CD4-positive, CD25-positive, alpha-beta regulatory T cell (primary cell): ENCODE results near the gene S1PR4. TPM values are rescaled to one million over a fixed set of nuclear protein-coding genes. Genes with fewer than 3 reads are reported as not detected.

Experiments used
- ATAC-seq, 2 donors: fragments of 150-1000 bp; cut with Tn5 transposase; one replicate each; pipeline ENCODE4 v1.10.0; 2021; ENCODE audit warnings: low read depth in 2 of 2, moderate number of reproducible peaks in 2 of 2, moderate library complexity in 1 of 2
- DNase-seq, 3 donors: peaks; one replicate each; pipeline versions ENCODE4 v3.0.0 to v3.0.0-alpha.2; 2012 to 2022; ENCODE audit warnings: mixed read lengths in 1 of 3
- H3K27ac ChIP-seq: one replicate; pipeline ENCODE4 v1.7.0; 2013; ENCODE audit warnings: mild to moderate bottlenecking, low read length; ENCODE audit not compliant: insufficient read depth, poor library complexity, severe bottlenecking
- H3K27me3 ChIP-seq: one replicate; pipeline ENCODE4 v1.7.0; 2013; ENCODE audit warnings: low read length; ENCODE audit not compliant: control insufficient read depth, insufficient read depth
- H3K36me3 ChIP-seq: one replicate; pipeline ENCODE4 v1.7.0; 2013; ENCODE audit warnings: mild to moderate bottlenecking, low read length, moderate library complexity; ENCODE audit not compliant: control insufficient read depth, insufficient read depth
- H3K4me1 ChIP-seq: 2 replicates; pipeline ENCODE4 v1.7.0; 2013; ENCODE audit warnings: mild to moderate bottlenecking, low read length; ENCODE audit not compliant: insufficient read depth, control insufficient read depth, poor library complexity, severe bottlenecking
- H3K4me3 ChIP-seq: one replicate; pipeline ENCODE4 v1.7.0; 2013; ENCODE audit warnings: low read depth, mild to moderate bottlenecking, low read length, moderate library complexity
- H3K9me3 ChIP-seq, 2 experiments: 1 replicate in 1 of 2; 2 replicates in 1 of 2; pipeline ENCODE4 v1.7.0; 2013; ENCODE audit warnings: low read length in 2 of 2, mild to moderate bottlenecking in 1 of 2, moderate library complexity in 1 of 2; ENCODE audit not compliant: control insufficient read depth in 2 of 2
- H3K27ac Mint-ChIP-seq, 3 donors: one replicate each; pipeline ENCODE4 v1.8.0; 2020 to 2022; ENCODE audit warnings: mild to moderate bottlenecking in 3 of 3, mixed read lengths in 3 of 3, moderate library complexity in 2 of 3
- H3K27me3 Mint-ChIP-seq: one replicate; pipeline ENCODE4 v1.8.0; 2022; ENCODE audit warnings: mild to moderate bottlenecking, mixed read lengths
- H3K36me3 Mint-ChIP-seq: one replicate; pipeline ENCODE4 v1.8.0; 2020; ENCODE audit warnings: mixed read lengths
- H3K4me1 Mint-ChIP-seq, 4 donors: one replicate each; pipeline ENCODE4 v1.8.0; 2020 to 2022; ENCODE audit warnings: mixed read lengths in 4 of 4, mild to moderate bottlenecking in 1 of 4
- H3K4me3 Mint-ChIP-seq, 4 donors: one replicate each; pipeline ENCODE4 v1.8.0; 2020 to 2022; ENCODE audit warnings: mild to moderate bottlenecking in 4 of 4, mixed read lengths in 4 of 4, moderate library complexity in 3 of 4
- H3K9me3 Mint-ChIP-seq, 7 donors: one replicate each; pipeline ENCODE4 v1.8.0; 2020 to 2022; ENCODE audit warnings: mixed read lengths in 7 of 7, mild to moderate bottlenecking in 3 of 7, moderate library complexity in 2 of 7
- polyA plus RNA-seq, 4 donors: library from polyadenylated mRNA; unstranded; fragments of 300-500 nt; fragmentation: Illumina TruSeq; gene quantifications; one replicate each; pipeline ENCODE4 v1.2.3, GENCODE V29; 2021
- total RNA-seq: library from RNA; stranded (reverse); gene quantifications from one replicate; pipeline ENCODE4 v1.2.3, GENCODE V29; 2022

Gene S1PR4, protein sequence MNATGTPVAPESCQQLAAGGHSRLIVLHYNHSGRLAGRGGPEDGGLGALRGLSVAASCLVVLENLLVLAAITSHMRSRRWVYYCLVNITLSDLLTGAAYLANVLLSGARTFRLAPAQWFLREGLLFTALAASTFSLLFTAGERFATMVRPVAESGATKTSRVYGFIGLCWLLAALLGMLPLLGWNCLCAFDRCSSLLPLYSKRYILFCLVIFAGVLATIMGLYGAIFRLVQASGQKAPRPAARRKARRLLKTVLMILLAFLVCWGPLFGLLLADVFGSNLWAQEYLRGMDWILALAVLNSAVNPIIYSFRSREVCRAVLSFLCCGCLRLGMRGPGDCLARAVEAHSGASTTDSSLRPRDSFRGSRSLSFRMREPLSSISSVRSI
- total RNA-seq (159 TPM), polyA plus RNA-seq (100 to 1,000 TPM; 706 to 902 (median 799) TPM)

DNA sequence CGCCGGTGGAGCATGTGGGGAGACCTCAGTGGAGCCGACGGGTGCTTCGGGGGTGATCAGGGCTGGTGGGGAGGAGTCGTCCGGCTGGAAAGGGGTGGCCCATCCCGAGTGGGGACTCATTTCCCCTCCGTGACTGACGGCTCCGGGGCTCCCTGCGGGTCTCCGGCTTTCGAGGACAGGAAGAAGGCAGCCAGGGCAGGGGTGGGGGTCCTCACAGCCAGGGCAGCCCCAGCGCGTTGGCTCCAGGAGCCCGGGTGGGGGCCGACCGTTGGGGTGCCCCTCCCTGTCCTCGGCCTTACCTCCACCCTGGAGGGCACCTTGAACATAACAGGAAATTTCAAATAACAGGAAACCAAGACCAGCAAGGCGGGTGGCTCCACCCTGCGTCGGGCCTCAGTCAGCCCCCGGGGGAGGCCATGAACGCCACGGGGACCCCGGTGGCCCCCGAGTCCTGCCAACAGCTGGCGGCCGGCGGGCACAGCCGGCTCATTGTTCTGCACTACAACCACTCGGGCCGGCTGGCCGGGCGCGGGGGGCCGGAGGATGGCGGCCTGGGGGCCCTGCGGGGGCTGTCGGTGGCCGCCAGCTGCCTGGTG is at the start of gene S1PR4:
S1PR4 (plus strand) TSS at position 393 of the 596 bp plus-strand sequence; CDS start at position 417, 24 bp downstream.
- Mint-ChIP-seq H3K4me3 (peak within 1 kb of the TSS; percentile 89 to 99 (median 96)), H3K9me3 (peaks cover 0 to 3% (median 0%) of the 10 kb centered on the region in 7 donors)
- H3K4me1 ChIP-seq = peaks cover 59% of the 10 kb centered on the region

GRCh38 chr19:3129112-3129511 is 49.5 kb upstream of the S1PR4 start:
- no peak overlapping the region for H3K4me3 Mint-ChIP-seq
- H3K27me3 Mint-ChIP-seq = no peaks in the 10 kb centered on the region
- H3K27ac Mint-ChIP-seq = peak overlapping the region in 2 of 3 donors; percentile 18 to 26
- H3K36me3 ChIP-seq = no peaks in the 10 kb centered on the region
- ATAC-seq (no peak), DNase-seq (peak in 1 of 3 donors; percentile 50)
- H3K9me3 ChIP-seq = no peaks in the 10 kb centered on the region
- H3K27ac ChIP-seq = no peak overlapping the region
- no peaks in the 10 kb centered on the region for H3K36me3 Mint-ChIP-seq
- H3K9me3 Mint-ChIP-seq = no peaks in the 10 kb centered on the region
- H3K4me1 ChIP-seq = peaks cover 12% of the 10 kb centered on the region
- H3K4me1 Mint-ChIP-seq = peaks cover 0 to 27% (median 15%) of the 10 kb centered on the region in 4 donors
- H3K4me3 ChIP-seq = no peak overlapping the region
- H3K27me3 ChIP-seq = no peaks in the 10 kb centered on the region

More for the DNA sequence above, at the start of gene S1PR4:
- Mint-ChIP-seq H3K4me1 (peaks cover 0 to 33% (median 18%) of the 10 kb centered on the region in 4 donors), H3K36me3 (peaks cover 19% of the 10 kb centered on the region), H3K27ac (peak within 1 kb of the TSS; percentile 90 to 98 (median 95)), H3K27me3 (peaks cover 4% of the 10 kb centered on the region)
- ATAC-seq = peak; percentile 78 to 81
- Histone ChIP-seq H3K36me3 (peaks cover 18% of the 10 kb centered on the region), H3K9me3 (no peaks in the 10 kb centered on the region), H3K4me3 (peak within 1 kb of the TSS; percentile 94), H3K27ac (peak within 1 kb of the TSS; percentile 83), H3K27me3 (no peaks in the 10 kb centered on the region)
- DNase-seq = peak; percentile 55 to 96 (median 80)

DNA sequence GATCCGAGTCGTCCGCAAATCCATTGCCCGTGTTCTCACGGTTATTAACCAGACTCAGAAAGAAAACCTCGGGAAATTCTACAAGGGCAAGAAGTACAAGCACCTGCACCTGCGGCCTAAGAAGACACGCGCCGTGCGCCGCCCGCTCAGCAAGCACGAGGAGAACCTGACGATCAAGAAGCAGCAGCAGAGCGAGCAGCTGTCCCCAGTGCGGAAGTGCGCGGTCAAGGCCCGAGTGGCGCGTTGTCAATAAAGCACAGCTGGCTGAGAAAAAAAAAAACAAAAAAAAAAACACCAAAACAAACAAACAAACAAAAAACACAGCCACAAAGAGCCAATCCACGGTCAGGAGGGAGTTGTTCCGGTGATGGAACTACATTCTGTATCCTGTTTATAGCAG is 47.4 kb upstream of the S1PR4 start:
- DNase-seq = peak in 2 of 3 donors; percentile 33 to 64
- H3K36me3 Mint-ChIP-seq = no peaks in the 10 kb centered on the region
- peak overlapping the region; percentile 46 to 91 (median 70) for H3K4me3 Mint-ChIP-seq
- Histone ChIP-seq H3K36me3 (no peaks in the 10 kb centered on the region), H3K27ac (peak overlapping the region; percentile 2), H3K4me1 (peaks cover 20% of the 10 kb centered on the region), H3K9me3 (no peaks in the 10 kb centered on the region), H3K4me3 (no peak overlapping the region), H3K27me3 (no peaks in the 10 kb centered on the region)
- H3K4me1 Mint-ChIP-seq = peaks cover 0 to 27% (median 16%) of the 10 kb centered on the region in 4 donors
- peak in 1 of 2 donors; percentile 33 for ATAC-seq
- H3K27ac Mint-ChIP-seq = peak overlapping the region; percentile 43 to 81 (median 81)
- H3K27me3 Mint-ChIP-seq = no peaks in the 10 kb centered on the region
- no peaks in the 10 kb centered on the region for H3K9me3 Mint-ChIP-seq

DNA sequence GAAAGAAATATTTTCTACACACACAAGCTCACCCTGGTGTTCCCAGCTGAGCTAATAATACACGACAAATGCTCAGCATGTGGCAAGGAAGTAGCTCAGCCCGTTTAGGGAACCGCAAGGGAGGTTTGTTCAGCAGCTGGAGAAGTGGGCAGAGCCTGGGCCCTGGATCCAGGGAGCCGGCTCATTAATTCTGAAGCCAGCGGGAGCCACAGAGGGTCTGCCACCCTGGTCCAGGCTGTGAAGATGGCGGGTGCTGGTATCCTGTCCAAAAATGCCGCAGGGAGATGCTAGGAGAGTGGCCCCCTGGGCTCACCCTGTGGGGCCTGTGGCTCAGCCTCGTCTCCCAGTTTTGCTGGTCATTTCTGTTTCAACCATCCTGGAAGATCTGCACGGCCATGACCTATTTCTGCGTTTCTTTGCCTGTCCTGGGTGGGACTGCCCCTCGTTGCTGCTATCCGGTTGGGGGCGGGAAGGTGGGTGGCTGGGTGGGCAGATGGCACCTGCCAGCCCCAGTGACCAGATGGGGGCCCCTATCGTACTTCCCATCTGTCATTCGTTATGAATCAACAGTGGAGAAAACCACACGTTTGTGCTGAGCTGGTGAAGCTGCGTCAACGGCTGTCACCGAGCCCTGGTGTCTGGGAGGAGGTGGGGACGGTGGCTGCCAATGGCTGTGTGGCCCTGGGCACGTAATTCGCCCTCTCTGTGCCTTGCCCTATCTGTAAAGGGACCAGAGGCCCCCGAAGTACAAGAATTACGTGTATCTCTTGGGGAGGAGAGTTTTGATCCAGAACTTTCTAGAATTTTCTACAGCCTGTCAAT is 45.4 kb upstream of the S1PR4 start:
- Histone ChIP-seq H3K4me3 (peak overlapping the region; percentile 32), H3K36me3 (no peaks in the 10 kb centered on the region), H3K27me3 (no peaks in the 10 kb centered on the region), H3K9me3 (no peaks in the 10 kb centered on the region), H3K27ac (peak overlapping the region; percentile 83), H3K4me1 (peaks cover 31% of the 10 kb centered on the region)
- no peaks in the 10 kb centered on the region for H3K9me3 Mint-ChIP-seq
- no peaks in the 10 kb centered on the region for H3K36me3 Mint-ChIP-seq
- ATAC-seq = peak; percentile 78 to 80
- H3K27ac Mint-ChIP-seq = peak overlapping the region; percentile 91 to 97 (median 96)
- H3K27me3 Mint-ChIP-seq = no peaks in the 10 kb centered on the region
- DNase-seq = peak; percentile 68 to 75 (median 68)
- H3K4me1 Mint-ChIP-seq = peaks cover 4 to 35% (median 20%) of the 10 kb centered on the region in 4 donors
- peak overlapping the region; percentile 47 to 80 (median 72) for H3K4me3 Mint-ChIP-seq

GRCh38 chr19:3133793-3134116 is 44.8 kb upstream of the S1PR4 start:
- H3K4me3 Mint-ChIP-seq = peak overlapping the region; percentile 47 to 80 (median 72)
- DNase-seq = no peak
- no peaks in the 10 kb centered on the region for H3K36me3 Mint-ChIP-seq
- H3K36me3 ChIP-seq = no peaks in the 10 kb centered on the region
- H3K9me3 Mint-ChIP-seq = no peaks in the 10 kb centered on the region
- peaks cover 4 to 35% (median 20%) of the 10 kb centered on the region in 4 donors for H3K4me1 Mint-ChIP-seq
- H3K27me3 ChIP-seq = no peaks in the 10 kb centered on the region
- peak overlapping the region; percentile 91 to 97 (median 96) for H3K27ac Mint-ChIP-seq
- peak overlapping the region; percentile 32 for H3K4me3 ChIP-seq
- H3K4me1 ChIP-seq = peaks cover 31% of the 10 kb centered on the region
- no peaks in the 10 kb centered on the region for H3K27me3 Mint-ChIP-seq
- no peak for ATAC-seq
- H3K27ac ChIP-seq = peak overlapping the region; percentile 83
- H3K9me3 ChIP-seq = no peaks in the 10 kb centered on the region

DNA sequence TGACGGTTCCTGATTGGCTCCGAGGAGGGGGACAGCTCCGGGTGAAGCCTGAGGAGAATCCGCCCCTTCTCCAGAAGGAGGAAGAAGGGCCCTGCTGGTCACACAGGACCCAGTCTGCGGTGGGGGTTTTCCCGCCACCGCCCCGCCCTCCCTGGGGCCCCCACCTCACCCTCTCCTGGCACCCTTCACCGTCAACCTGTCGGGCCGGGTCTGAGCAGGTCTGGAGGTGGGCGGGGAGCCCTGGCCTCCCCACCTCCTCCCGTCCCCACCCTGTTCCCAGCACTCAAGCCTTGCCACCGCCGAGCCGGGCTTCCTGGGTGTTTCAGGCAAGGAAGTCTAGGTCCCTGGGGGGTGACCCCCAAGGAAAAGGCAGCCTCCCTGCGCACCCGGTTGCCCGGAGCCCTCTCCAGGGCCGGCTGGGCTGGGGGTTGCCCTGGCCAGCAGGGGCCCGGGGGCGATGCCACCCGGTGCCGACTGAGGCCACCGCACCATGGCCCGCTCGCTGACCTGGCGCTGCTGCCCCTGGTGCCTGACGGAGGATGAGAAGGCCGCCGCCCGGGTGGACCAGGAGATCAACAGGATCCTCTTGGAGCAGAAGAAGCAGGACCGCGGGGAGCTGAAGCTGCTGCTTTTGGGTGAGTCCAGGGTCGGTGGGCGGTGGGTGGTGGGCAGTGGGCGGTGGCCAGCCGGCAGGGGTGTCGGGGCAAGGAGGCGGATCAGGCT is 42.4 kb upstream of the S1PR4 start, which contains the start of gene GNA15:
GNA15 (plus strand) TSS at position 73 of the 723 bp plus-strand sequence; CDS start at position 491, 418 bp downstream.
- H3K27ac Mint-ChIP-seq = peak within 1 kb of the TSS; percentile 61 to 79 (median 76)
- Histone ChIP-seq H3K4me1 (peaks cover 31% of the 10 kb centered on the region), H3K36me3 (no peaks in the 10 kb centered on the region), H3K9me3 (no peaks in the 10 kb centered on the region), H3K27me3 (no peaks in the 10 kb centered on the region), H3K4me3 (peak within 1 kb of the TSS; percentile 64), H3K27ac (peak within 1 kb of the TSS; percentile 52)
- H3K9me3 Mint-ChIP-seq = peaks cover 0 to 4% (median 0%) of the 10 kb centered on the region in 7 donors
- no peaks in the 10 kb centered on the region for H3K36me3 Mint-ChIP-seq
- peak; percentile 24 to 38 for ATAC-seq
- peak within 1 kb of the TSS; percentile 70 to 86 (median 86) for H3K4me3 Mint-ChIP-seq
- no peaks in the 10 kb centered on the region for H3K27me3 Mint-ChIP-seq
- H3K4me1 Mint-ChIP-seq = peaks cover 2 to 40% (median 24%) of the 10 kb centered on the region in 4 donors
- DNase-seq = peak in 2 of 3 donors; percentile 31 to 53
